DOHH2 (cell line): Measurements from ENCODE around the gene SLC35E3.

ENCODE experiments used
- CTCF ChIP-seq: fragments of 200-600 bp; sonication (generic); IDR thresholded peaks from one replicate; pipeline ENCODE4 v1.5.1; 2014; ENCODE audit warnings: antibody characterized with exemption, mild to moderate bottlenecking, low read depth, low read length; ENCODE audit not compliant: poor library complexity, severe bottlenecking
- EZH2phosphoT487 ChIP-seq: fragments of 200-600 bp; sonication (generic); IDR thresholded peaks from 2 replicates; pipeline ENCODE4 v1.6.1; 2017; ENCODE audit warnings: borderline replicate concordance, mild to moderate bottlenecking, antibody characterized with exemption, low read length, moderate library complexity, mixed read lengths

GRCh38 chr12:68745376-68745903, 536 bp upstream of the SLC35E3 start:
- TF ChIP-seq CTCF (no peak), EZH2phosphoT487 (no peak)
